Activated CD4-positive, alpha-beta T cell treated with anti-CD3 and anti-CD28 coated beads for 1 hour (primary cell): Measurements from ENCODE around the gene ZNF804A.
"Not testable (repeated sequence)": the region's sequence is repeated elsewhere in the genome, so short reads cannot be mapped to it uniquely, and the experiment has no call there.

Experiments
- DNase-seq: peaks from one replicate; pipeline ENCODE4 v3.0.0-alpha.2; 2020

Gene ZNF804A

DNA sequence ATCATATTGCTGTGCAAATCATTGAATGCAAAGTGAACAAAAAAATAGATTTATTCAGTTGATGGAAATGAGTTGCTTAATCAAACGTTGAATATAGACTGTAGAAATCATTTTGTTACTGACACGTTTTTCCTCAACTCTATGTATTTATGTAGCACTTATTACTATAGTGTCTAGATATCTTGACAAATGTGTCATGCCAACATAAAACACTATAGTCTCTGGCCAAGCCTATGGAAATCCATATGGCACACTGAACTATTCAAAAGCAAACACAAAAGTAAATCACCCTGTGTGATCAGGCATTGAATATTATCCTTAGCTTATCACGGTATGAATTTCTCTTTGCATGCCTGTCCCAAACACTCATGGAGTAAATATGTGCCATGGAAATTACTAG lies 131.3 kb downstream of the ZNF804A start:
- DNase-seq, result no peak

- DNase-seq, result no peak
Observed at GRCh38 chr2:184730288-184730687, 132.0 kb downstream of the ZNF804A start.

DNA sequence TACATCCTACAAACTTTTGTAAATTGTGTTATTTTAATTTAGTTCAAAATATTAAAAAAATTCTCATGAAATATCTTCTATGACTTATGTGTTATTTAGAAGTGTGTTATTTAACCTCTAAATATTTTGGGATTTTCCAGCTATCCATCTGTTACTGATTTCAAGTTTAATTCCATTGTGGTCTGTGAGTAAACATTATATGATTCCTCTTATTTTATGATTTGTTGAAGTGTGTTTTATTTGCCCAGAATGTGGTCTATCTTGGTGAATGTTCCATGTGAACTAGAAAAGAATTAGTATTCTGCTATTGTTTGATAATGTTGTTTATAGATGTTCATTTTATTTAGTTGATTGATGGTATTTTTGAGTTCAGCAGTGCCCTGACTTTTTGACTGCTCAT lies 136.0 kb downstream of the ZNF804A start:
- DNase-seq, result no peak

DNA sequence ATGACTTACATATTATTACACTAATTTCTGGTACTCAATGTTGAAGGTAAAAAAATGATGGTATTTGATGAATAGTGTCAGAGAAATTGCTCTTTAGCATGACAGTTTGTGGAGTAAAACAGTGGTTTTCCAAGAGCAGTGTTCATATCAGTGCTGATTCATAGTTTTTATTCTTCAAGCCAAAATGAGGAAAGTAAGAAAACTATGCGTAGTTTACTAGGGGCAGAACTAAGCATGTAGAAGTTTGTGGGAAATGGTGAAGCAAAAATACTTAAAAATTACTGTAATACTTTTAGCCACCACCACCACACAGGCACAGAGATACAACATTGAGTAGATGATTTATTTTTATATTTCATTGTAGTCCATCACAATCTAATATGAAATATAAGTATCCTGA lies 137.3 kb downstream of the ZNF804A start:
- DNase-seq, result no peak

- DNase-seq, result no peak
Observed at GRCh38 chr2:184743096-184743495, 144.8 kb downstream of the ZNF804A start.

GRCh38 chr2:184756161-184756560 lies 157.8 kb downstream of the ZNF804A start:
- DNase-seq, result no peak

- DNase-seq, result no peak
Observed at GRCh38 chr2:184756885-184757284, 158.6 kb downstream of the ZNF804A start.

- not testable (repeated sequence) for DNase-seq
Observed at GRCh38 chr2:184759557-184760255, 161.4 kb downstream of the ZNF804A start.

- DNase-seq, result no peak
Observed at GRCh38 chr2:184760931-184761330, 162.6 kb downstream of the ZNF804A start.

GRCh38 chr2:184765112-184765895 lies 167.0 kb downstream of the ZNF804A start:
- no peak for DNase-seq

DNA sequence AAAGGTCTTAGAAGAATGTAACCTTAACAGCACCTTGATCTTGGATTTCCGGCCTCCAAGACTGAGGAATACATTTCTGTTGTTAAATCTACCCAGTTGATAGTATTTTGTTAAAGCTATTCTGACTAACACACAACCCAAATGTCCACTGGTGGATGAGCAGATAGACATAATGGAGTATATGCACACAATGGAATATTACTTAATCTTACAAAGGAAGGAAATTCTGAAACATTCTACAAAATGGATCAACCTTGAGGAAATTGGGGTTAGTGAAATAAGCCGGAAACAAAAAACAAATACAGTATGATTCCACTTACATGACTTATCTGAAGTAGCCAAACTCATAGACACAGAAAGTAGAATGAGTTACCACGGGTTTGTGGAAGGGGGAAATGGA lies 168.7 kb downstream of the ZNF804A start:
- no peak for DNase-seq

- no peak for DNase-seq
Observed at GRCh38 chr2:184769023-184769422, 170.7 kb downstream of the ZNF804A start.

DNA sequence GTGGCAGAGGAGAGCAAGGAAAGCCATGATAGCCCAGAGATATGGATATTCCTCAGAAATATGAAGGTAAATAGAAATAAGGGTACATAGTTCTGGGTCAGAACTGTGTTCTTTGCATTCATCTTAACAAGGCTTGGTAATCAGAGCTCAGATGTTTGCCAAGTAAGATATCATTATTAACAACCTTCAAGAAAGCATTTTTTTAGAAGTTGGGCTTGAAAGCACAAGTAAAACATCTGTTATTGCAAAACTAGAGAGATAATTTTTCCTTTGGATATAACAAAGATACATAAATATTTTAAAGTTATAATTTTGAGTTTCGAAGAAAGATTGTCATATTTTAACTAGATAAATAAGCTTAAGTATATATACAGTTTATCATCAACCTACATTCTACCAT lies 171.4 kb downstream of the ZNF804A start:
- DNase-seq, result no peak

- no peak for DNase-seq
Observed at GRCh38 chr2:184779777-184780176, 181.4 kb downstream of the ZNF804A start.

GRCh38 chr2:184780384-184780783 lies 182.1 kb downstream of the ZNF804A start:
- no peak for DNase-seq

DNA sequence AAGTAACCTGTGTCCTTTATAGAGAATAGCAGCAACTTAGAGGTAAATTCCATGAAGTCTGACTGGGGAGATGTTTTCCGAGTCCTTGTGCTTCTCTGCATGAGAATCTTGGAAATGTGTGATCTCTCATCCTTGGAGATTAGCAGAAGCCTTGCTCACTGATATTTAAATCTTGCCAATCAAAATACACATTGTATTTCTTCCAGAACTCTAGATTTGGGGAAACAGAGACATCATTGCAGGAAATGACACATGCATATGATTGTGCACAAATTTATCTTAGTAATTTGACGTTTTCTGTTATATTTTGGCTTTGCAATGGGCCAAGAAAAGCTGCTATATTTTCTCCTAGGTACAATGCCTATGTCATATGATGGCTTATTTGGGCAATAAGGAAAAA lies 182.6 kb downstream of the ZNF804A start:
- no peak for DNase-seq

DNA sequence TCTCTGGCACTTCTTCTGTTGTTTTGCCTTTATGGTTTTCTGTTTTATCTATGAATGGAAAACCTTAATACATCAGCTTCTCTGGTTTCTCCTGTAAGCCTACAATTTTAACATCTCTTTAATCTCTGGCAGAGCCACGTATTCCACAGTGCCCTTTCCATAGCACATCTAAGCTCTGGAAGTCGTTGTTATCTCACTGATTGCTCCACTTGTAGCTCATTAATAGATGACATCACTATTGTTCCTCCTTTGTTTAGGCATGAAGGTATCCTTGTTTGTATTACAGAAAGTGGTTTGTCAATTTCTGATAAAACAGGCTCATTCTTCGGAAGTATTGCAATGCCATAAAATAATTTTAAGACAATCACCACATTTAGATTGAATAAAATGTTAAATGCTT lies 185.2 kb downstream of the ZNF804A start:
- no peak for DNase-seq

- DNase-seq, result no peak
Observed at GRCh38 chr2:184793176-184793575, 194.8 kb downstream of the ZNF804A start.

DNA sequence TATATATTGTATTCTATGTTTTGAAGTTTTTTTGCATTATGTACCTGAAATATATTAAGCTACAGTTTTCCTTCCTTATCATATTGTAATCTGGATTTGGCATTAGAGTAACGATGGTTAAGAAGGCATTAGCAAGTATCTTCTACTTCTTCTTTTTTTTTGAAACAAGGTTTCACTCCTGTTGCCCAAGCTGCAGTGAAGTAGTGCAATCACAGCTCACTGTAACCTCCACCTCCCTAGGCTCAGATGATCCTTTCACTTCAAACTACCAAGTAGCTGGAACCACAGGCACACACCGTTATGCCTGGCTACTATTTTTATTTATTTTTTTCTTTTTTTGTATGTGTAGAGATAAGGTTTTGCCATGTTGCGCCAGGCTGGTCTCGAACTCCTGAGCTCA lies 201.1 kb downstream of the ZNF804A start:
- no peak for DNase-seq

DNA sequence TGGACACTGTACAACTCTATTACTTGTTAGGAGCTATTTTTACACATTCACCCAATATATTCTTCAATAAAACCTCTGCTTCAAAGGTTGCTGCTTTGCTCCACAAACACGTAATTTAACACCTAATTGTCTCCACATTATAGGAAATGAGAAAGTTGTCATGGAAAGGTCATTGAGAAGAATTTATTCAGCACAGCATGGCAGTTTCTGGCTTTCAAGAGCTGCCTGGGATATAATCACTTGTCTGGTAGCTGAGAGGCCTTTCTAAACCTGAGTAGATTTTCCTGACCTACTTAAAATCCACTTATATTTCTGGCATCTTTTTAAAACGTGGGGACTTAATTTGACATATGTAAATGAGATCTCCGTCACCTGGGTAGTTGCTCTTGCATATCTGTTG lies 216.1 kb downstream of the ZNF804A start:
- no peak for DNase-seq

- DNase-seq, result no peak
Observed at GRCh38 chr2:184815824-184816223, 217.5 kb downstream of the ZNF804A start.

GRCh38 chr2:184824597-184824996 lies 226.3 kb downstream of the ZNF804A start:
- DNase-seq, result no peak

GRCh38 chr2:184830531-184830930 lies 232.2 kb downstream of the ZNF804A start:
- no peak for DNase-seq

GRCh38 chr2:184834699-184835397 lies 236.5 kb downstream of the ZNF804A start:
- no peak for DNase-seq
